ENCODE results near the gene RALGPS1.

GRCh38 chr9:126906091-126906490 is 8.5 kb upstream of the RALGPS1 start:
- no peak for TF ChIP-seq CTCF (IDR thresholded peaks at IDR 0.05)
- TF ChIP-seq FOXJ3 (CRISPR knock-in tag; IDR thresholded peaks at IDR 0.05), result no peak
- no peak for TF ChIP-seq EP300 (IDR thresholded peaks at IDR 0.05; ENCODE audit: borderline replicate concordance in 1 of 2, low read depth in 1 of 2, low read length in 1 of 2)
- TF ChIP-seq, protein P1, sequence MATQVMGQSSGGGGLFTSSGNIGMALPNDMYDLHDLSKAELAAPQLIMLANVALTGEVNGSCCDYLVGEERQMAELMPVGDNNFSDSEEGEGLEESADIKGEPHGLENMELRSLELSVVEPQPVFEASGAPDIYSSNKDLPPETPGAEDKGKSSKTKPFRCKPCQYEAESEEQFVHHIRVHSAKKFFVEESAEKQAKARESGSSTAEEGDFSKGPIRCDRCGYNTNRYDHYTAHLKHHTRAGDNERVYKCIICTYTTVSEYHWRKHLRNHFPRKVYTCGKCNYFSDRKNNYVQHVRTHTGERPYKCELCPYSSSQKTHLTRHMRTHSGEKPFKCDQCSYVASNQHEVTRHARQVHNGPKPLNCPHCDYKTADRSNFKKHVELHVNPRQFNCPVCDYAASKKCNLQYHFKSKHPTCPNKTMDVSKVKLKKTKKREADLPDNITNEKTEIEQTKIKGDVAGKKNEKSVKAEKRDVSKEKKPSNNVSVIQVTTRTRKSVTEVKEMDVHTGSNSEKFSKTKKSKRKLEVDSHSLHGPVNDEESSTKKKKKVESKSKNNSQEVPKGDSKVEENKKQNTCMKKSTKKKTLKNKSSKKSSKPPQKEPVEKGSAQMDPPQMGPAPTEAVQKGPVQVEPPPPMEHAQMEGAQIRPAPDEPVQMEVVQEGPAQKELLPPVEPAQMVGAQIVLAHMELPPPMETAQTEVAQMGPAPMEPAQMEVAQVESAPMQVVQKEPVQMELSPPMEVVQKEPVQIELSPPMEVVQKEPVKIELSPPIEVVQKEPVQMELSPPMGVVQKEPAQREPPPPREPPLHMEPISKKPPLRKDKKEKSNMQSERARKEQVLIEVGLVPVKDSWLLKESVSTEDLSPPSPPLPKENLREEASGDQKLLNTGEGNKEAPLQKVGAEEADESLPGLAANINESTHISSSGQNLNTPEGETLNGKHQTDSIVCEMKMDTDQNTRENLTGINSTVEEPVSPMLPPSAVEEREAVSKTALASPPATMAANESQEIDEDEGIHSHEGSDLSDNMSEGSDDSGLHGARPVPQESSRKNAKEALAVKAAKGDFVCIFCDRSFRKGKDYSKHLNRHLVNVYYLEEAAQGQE (IDR thresholded peaks at IDR 0.05; ENCODE audit: low read depth, low read length), result no peak
- TF ChIP-seq FOSL2 (IDR thresholded peaks at IDR 0.05; ENCODE audit: borderline replicate concordance, low read depth), result no peak
- TF ChIP-seq MXI1 (IDR thresholded peaks at IDR 0.05; ENCODE audit: low read depth, low read length), result no peak
- TF ChIP-seq ELF1 (IDR thresholded peaks at IDR 0.05), result no peak
- TF ChIP-seq RFX5 (IDR thresholded peaks at IDR 0.05; ENCODE audit: low read length), result no peak
- TF ChIP-seq SIN3A (IDR thresholded peaks at IDR 0.05; ENCODE audit: borderline replicate concordance, low read depth, low read length), result no peak
- TF ChIP-seq, protein P2, sequence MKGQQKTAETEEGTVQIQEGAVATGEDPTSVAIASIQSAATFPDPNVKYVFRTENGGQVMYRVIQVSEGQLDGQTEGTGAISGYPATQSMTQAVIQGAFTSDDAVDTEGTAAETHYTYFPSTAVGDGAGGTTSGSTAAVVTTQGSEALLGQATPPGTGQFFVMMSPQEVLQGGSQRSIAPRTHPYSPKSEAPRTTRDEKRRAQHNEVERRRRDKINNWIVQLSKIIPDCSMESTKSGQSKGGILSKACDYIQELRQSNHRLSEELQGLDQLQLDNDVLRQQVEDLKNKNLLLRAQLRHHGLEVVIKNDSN (IDR thresholded peaks at IDR 0.05; ENCODE audit: borderline replicate concordance, low read depth), result no peak
- no peak for TF ChIP-seq SMC3 (IDR thresholded peaks at IDR 0.05; ENCODE audit: low read depth, low read length)
- TF ChIP-seq, protein P3, sequence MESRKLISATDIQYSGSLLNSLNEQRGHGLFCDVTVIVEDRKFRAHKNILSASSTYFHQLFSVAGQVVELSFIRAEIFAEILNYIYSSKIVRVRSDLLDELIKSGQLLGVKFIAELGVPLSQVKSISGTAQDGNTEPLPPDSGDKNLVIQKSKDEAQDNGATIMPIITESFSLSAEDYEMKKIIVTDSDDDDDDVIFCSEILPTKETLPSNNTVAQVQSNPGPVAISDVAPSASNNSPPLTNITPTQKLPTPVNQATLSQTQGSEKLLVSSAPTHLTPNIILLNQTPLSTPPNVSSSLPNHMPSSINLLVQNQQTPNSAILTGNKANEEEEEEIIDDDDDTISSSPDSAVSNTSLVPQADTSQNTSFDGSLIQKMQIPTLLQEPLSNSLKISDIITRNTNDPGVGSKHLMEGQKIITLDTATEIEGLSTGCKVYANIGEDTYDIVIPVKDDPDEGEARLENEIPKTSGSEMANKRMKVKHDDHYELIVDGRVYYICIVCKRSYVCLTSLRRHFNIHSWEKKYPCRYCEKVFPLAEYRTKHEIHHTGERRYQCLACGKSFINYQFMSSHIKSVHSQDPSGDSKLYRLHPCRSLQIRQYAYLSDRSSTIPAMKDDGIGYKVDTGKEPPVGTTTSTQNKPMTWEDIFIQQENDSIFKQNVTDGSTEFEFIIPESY (IDR thresholded peaks at IDR 0.05; ENCODE audit: borderline replicate concordance, low read depth), result no peak
- no peak for TF ChIP-seq TEAD4 (IDR thresholded peaks at IDR 0.05; ENCODE audit: borderline replicate concordance, insufficient read depth)
- no peak for TF ChIP-seq POLR2AphosphoS5 (IDR thresholded peaks at IDR 0.05; ENCODE audit: low read depth, low read length)
